ENCODE results near the gene PTPN22. TPM values are rescaled to one million over a fixed set of nuclear protein-coding genes. Genes with fewer than 3 reads are reported as not detected.

Gene PTPN22
- total RNA-seq, 6 experiments from 2014 or later = 0.48 to 1.6 (median 1.2) TPM

DNA sequence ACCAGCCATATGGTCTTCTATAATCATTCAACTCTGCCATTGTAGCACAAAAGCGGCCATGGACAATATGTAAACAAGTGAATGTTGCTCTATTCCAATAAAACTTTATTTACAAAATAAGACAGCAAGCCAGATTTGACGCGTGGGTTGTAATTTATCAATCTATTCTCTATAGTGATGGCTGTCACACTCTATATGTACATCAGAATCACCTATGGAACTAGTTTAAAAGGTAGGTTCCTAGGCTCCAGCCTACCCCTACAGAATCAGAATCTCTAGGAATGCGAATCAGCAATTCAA lies 8.2 kb upstream of the PTPN22 start:
- Histone ChIP-seq H3K4me3 (no peak overlapping the region), H3K36me3 (no peaks in the 10 kb centered on the region), H3K27ac (no peak overlapping the region), H3K4me1 (no peaks in the 10 kb centered on the region), H3K9me3 (no peaks in the 10 kb centered on the region), H3K27me3 (no peaks in the 10 kb centered on the region)
- 94% methylated on average over 4 of the region's 4 CpGs for WGBS (ENCODE audit: insufficient coverage, low coverage, low lambda C conversion rate, missing lambda C conversion rate)
- no peak for TF ChIP-seq POLR2A (IDR thresholded peaks at IDR 0.05)
- TF ChIP-seq, protein P1, sequence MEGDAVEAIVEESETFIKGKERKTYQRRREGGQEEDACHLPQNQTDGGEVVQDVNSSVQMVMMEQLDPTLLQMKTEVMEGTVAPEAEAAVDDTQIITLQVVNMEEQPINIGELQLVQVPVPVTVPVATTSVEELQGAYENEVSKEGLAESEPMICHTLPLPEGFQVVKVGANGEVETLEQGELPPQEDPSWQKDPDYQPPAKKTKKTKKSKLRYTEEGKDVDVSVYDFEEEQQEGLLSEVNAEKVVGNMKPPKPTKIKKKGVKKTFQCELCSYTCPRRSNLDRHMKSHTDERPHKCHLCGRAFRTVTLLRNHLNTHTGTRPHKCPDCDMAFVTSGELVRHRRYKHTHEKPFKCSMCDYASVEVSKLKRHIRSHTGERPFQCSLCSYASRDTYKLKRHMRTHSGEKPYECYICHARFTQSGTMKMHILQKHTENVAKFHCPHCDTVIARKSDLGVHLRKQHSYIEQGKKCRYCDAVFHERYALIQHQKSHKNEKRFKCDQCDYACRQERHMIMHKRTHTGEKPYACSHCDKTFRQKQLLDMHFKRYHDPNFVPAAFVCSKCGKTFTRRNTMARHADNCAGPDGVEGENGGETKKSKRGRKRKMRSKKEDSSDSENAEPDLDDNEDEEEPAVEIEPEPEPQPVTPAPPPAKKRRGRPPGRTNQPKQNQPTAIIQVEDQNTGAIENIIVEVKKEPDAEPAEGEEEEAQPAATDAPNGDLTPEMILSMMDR (IDR thresholded peaks at IDR 0.05) = no peak
- intact Hi-C loops (cut with DNase I) = no loop called here
- ATAC-seq (no peak), DNase-seq (no peak)

DNA sequence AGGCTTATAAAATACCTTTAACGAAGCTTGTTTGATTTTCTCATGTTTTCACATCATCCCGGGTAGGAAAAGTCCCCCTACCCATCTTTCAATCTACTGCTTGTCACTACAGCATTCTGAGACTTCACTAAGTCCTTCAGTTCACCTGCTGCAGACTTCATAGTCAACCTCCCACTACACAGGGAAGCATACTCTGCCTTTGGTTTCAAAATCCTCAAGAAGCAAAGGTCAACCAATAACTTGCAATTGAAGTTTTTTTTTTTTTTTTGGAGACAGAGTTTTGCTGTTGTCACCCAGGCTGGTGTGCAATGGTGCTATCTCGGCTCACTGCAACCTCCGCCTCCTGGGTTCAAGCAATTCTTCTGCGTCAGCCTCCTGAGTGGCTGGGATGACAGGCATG lies 4.7 kb upstream of the PTPN22 start:
- Histone ChIP-seq H3K9me3 (no peaks in the 10 kb centered on the region), H3K27me3 (no peaks in the 10 kb centered on the region), H3K36me3 (no peaks in the 10 kb centered on the region), H3K4me1 (no peaks in the 10 kb centered on the region), H3K27ac (no peak overlapping the region), H3K4me3 (no peak overlapping the region)
- ATAC-seq = no peak
- no peak for DNase-seq
- 77% methylated on average over 4 of the region's 5 CpGs for WGBS (ENCODE audit: insufficient coverage, low coverage, low lambda C conversion rate, missing lambda C conversion rate)
- no peak for TF ChIP-seq POLR2A (IDR thresholded peaks at IDR 0.05)
- intact Hi-C loops (cut with DNase I) = no loop called here

DNA sequence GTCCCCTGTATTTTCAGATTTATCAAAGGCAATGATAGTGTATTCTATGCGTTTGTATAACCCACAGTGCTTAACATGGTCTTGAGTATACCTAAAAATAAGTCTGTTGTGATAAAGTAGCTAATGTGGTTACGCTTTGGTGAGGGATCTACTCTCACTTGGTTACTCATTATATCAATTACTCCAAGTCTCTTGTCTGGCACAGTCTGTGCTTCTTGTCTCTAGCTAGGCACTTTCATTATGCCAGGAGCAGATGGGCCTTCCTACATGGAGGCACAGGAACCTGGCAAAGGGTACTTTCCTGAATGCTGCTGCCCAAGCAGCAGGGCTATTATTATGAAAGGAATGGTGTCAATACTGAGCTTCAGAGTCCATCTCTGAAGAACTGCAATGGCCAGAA lies 4.2 kb upstream of the PTPN22 start:
- H3K9me3 ChIP-seq = no peaks in the 10 kb centered on the region
- H3K4me1 ChIP-seq = no peaks in the 10 kb centered on the region
- 90% methylated on average over 2 of the region's 2 CpGs for WGBS (ENCODE audit: insufficient coverage, low coverage, low lambda C conversion rate, missing lambda C conversion rate)
- intact Hi-C loops (cut with DNase I) = no loop called here
- ATAC-seq (no peak), DNase-seq (no peak)
- H3K27me3 ChIP-seq = no peaks in the 10 kb centered on the region
- H3K27ac ChIP-seq = no peak overlapping the region
- H3K4me3 ChIP-seq = no peak overlapping the region
- TF ChIP-seq POLR2A (IDR thresholded peaks at IDR 0.05) = no peak
- TF ChIP-seq, protein P1 (IDR thresholded peaks at IDR 0.05) = no peak
- H3K36me3 ChIP-seq = no peaks in the 10 kb centered on the region

DNA sequence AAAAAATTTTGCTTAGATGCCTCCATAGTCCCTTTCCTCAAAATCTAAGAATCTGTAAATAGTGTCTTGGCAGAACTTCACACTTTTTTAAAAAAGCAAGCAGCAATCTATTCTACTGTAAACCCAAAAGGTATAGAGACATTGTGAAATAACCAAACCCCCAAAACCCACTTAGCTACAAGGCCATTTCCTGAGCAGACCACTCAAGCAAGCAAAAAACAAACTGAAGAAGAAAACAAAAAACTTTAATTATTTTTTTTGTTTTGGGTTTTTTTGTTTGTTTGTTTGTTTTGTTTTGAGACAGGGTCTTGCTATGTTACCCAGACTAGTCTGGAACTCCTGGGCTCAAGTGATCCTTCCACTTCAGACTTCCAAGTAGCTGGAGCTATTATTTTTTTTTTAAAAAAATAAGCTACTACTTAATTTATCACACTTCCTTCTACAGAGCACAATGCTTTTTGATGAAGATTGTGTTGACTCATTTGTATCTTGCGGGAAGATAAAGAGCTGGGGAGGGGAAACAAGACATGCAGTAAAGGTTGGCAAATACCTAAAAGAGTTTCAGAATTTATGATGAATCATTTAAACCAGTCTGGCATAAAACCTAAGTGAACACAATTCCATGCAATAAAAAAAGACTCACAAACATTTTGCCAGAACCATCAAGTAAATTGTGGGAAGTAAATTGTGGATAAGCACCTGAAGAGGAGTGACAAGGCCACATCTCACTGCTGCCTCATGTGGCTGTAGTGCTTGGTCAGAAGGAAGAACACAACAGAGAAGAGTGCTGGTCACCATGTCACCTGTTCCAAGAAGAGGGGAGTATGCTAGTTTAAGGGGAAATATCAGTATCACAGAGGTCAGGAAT lies 2.7 kb upstream of the PTPN22 start:
- H3K4me3 ChIP-seq = no peak overlapping the region
- 41% methylated on average over 1 of the region's 1 CpG for WGBS (ENCODE audit: insufficient coverage, low coverage, low lambda C conversion rate, missing lambda C conversion rate)
- ATAC-seq (no peak), DNase-seq (no peak)
- no peaks in the 10 kb centered on the region for H3K27me3 ChIP-seq
- no peaks in the 10 kb centered on the region for H3K4me1 ChIP-seq
- intact Hi-C loops (cut with DNase I) = no loop called here
- H3K36me3 ChIP-seq = no peaks in the 10 kb centered on the region
- no peaks in the 10 kb centered on the region for H3K9me3 ChIP-seq
- no peak overlapping the region for H3K27ac ChIP-seq
- TF ChIP-seq POLR2A (IDR thresholded peaks at IDR 0.05) = no peak
- TF ChIP-seq, protein P1 (IDR thresholded peaks at IDR 0.05) = peak in 1 of 4 donors; percentile 10

DNA sequence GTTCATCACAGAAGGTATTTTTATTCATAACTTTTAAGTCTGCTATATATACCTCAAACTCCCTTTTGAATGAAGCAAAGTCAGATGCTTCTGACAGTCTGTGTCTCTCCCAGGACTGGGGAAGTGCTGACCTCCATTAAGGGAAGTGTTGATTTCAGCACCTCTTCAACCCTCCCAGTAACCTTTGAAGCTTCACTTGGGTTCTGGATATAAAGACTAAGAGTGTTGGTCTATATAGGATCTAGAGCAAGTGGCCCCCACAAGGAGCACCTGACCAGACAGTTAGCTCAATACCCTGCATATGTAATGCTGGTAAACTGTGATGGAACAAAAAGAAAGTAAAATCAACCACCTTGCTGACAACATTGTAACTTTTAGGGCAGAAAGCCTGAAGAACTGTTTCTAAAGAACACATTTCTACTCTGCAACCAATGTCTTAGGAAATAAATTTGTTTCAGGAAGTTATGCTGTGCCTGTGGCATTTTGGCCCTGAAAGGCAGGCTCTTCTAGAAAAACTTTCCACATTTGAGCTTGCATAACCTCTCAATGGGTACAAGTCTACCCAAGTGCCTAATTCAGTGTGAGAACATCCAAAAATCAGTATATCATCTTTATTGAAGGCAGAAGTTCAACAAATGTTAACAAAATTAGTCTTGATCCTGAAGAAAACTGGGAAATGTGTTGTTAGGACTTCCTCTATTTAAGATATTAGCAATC lies 865 bp upstream of the PTPN22 start:
- Histone ChIP-seq H3K36me3 (no peaks in the 10 kb centered on the region), H3K27ac (peak overlapping the region in 2 of 3 donors; percentile 27 to 33), H3K4me3 (no peak overlapping the region), H3K9me3 (no peaks in the 10 kb centered on the region), H3K4me1 (no peaks in the 10 kb centered on the region), H3K27me3 (no peaks in the 10 kb centered on the region)
- DNase-seq (no peak), ATAC-seq (peak; percentile 37 to 57 (median 49))
- intact Hi-C loops (cut with DNase I) = no loop called here
- TF ChIP-seq, protein P1 (IDR thresholded peaks at IDR 0.05) = no peak
- no peak for TF ChIP-seq POLR2A (IDR thresholded peaks at IDR 0.05)
